Upper lobe of right lung (tissue), 1 donor: ENCODE measurements around the gene TAF9B. TPM values are rescaled to one million over a fixed set of nuclear protein-coding genes. Genes with fewer than 3 reads are reported as not detected.
"Not testable (repeated sequence)": the region's sequence is repeated elsewhere in the genome, so short reads cannot be mapped to it uniquely, and the experiment has no call there.

Experiments
- ATAC-seq: fragments of 200-7000 bp; cut with Tn5 transposase; one replicate; pipeline ENCODE4 v1.9.1; 2020; ENCODE audit warnings: mild to moderate bottlenecking, moderate library complexity
- DNase-seq: peaks from one replicate; pipeline ENCODE4 v3.0.0-alpha.2; 2020
- H3K27ac ChIP-seq: fragments of 200-600 bp; one replicate; pipeline ENCODE4 v1.8.0; 2022
- H3K27me3 ChIP-seq: fragments of 200-600 bp; one replicate; pipeline ENCODE4 v1.8.0; 2022; ENCODE audit warnings: mild to moderate bottlenecking
- H3K36me3 ChIP-seq: fragments of 200-600 bp; one replicate; pipeline ENCODE4 v1.8.0; 2022
- H3K4me1 ChIP-seq: fragments of 200-600 bp; one replicate; pipeline ENCODE4 v1.8.0; 2022
- H3K4me3 ChIP-seq: fragments of 200-600 bp; one replicate; pipeline ENCODE4 v1.8.0; 2022; ENCODE audit warnings: mild to moderate bottlenecking
- H3K9me3 ChIP-seq: fragments of 200-600 bp; one replicate; pipeline ENCODE4 v1.8.0; 2022
- intact Hi-C: fragments of 100-400 bp; cut with DNase I; formaldehyde crosslinking; loops from one replicate; pipeline ENCODE4 v1.11.0; 2022
- long read RNA-seq: library from polyadenylated mRNA; unstranded; transcript quantifications from one replicate; pipeline ENCODE4 v2.0.0, GENCODE V29; 2021
- total RNA-seq: library from RNA; stranded (reverse); fragmentation: NEBNext Ultra II Directional; extraction: Animal tissue kit (Norgen Biotek cat#: 25700); gene quantifications from one replicate; pipeline ENCODE4 v1.2.1, GENCODE V29; 2021
- TF ChIP-seq, protein P1 (sequence below): fragments of 200-600 bp; IDR thresholded peaks from one replicate; pipeline ENCODE4 v1.8.0; 2022; ENCODE audit warnings: antibody characterized with exemption
- donor health status: DM: no; HTN: yes; CAD: no; lungs with severe emphysema.

The TAF9B gene, protein sequence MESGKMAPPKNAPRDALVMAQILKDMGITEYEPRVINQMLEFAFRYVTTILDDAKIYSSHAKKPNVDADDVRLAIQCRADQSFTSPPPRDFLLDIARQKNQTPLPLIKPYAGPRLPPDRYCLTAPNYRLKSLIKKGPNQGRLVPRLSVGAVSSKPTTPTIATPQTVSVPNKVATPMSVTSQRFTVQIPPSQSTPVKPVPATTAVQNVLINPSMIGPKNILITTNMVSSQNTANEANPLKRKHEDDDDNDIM
- 12.9 TPM for total RNA-seq
- long read RNA-seq, transcript TAF9B-201 (7 exons, 2,713 nt), result major isoform, 24 of 24 reads
- long read RNA-seq, partial matches to known transcripts, result 0 of 24 reads
- long read RNA-seq, other reads (novel, unspliced or antisense), result 0 of 24 reads

DNA sequence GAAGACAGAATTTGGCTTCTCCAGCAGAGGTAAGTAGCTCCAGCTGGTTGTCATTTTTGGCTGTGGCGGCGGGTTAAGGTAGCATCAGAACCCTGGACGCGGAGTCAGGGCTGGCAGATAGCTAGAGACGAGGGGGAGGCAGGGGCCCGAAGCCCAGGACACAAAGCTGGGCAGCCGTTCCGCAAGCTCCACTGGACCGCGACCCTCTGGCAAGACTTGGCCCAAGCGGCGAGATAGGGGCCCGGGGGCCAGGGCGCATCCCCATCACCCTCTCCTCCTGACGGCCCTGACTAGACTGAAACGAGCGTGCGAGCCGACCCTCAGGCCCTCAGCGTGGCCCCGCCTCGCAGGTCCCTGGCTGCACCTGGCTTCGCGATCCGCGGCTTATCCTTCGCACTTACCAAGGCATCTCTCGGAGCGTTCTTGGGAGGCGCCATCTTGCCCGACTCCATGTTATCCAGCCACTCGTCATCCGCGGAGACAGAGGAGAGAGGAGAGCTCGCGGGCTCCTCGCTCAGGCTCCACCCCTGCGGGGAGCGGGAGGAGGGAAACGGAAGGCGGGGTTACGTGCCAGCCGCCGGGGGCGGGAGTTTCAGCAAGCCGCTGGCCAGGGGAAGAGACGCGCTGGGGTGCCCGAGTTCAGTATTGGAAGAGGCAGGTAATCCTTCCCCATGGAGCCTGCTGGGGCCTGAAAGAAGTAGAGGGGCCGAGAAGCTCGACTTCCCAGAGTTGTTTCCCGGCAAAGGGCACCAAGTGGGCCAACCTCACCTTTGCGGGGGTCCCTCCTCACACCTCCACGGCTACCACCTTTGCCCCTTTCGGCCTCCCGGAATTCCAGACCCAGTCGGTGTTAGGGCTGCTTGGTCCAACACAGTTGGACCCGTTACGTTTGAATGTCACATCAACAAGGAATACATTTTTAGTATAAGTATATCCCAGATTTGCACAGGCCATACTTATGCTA is at the start of gene TAF9B:
Gene TAF9B, minus strand, starts transcription at position 491 of the 964 bp plus-strand sequence. Its CDS starts 39 bp downstream, at position 452.
- no peaks in the 10 kb centered on the region for H3K4me1 ChIP-seq
- H3K27me3 ChIP-seq, result no peaks in the 10 kb centered on the region
- H3K27ac ChIP-seq, result peak within 1 kb of the TSS; percentile 80
- no peaks in the 10 kb centered on the region for H3K36me3 ChIP-seq
- H3K9me3 ChIP-seq, result no peaks in the 10 kb centered on the region
- intact Hi-C loops, result no loop called here
- DNase-seq (peak; percentile 93), ATAC-seq (peak; percentile 100)
- H3K4me3 ChIP-seq, result peak within 1 kb of the TSS; percentile 70
- TF ChIP-seq, protein P1, sequence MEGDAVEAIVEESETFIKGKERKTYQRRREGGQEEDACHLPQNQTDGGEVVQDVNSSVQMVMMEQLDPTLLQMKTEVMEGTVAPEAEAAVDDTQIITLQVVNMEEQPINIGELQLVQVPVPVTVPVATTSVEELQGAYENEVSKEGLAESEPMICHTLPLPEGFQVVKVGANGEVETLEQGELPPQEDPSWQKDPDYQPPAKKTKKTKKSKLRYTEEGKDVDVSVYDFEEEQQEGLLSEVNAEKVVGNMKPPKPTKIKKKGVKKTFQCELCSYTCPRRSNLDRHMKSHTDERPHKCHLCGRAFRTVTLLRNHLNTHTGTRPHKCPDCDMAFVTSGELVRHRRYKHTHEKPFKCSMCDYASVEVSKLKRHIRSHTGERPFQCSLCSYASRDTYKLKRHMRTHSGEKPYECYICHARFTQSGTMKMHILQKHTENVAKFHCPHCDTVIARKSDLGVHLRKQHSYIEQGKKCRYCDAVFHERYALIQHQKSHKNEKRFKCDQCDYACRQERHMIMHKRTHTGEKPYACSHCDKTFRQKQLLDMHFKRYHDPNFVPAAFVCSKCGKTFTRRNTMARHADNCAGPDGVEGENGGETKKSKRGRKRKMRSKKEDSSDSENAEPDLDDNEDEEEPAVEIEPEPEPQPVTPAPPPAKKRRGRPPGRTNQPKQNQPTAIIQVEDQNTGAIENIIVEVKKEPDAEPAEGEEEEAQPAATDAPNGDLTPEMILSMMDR, result no peak

DNA sequence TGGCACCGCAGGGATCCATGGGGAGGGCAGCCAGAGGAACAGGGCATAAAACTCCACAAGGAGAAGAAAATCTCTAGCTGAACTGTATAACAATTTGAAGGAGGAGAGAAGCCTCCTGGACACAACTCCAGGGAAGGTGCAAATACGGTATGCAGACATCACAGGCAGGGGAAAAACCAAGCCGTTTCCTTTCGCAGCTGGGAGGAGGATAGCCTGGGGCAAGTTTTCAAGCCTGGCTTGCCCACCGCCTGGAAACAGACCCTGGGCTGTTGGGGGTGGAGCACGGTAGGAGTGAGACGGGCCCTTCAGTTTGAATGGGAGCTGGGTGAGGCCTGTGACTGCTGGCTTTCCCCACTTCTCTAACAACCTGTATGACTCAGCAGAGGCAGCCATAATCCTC is 43.4 kb upstream of the TAF9B start:
- H3K4me3 ChIP-seq, result no peak overlapping the region
- H3K27me3 ChIP-seq, result no peaks in the 10 kb centered on the region
- no peaks in the 10 kb centered on the region for H3K9me3 ChIP-seq
- intact Hi-C loops, result no loop called here
- H3K36me3 ChIP-seq, result no peaks in the 10 kb centered on the region
- H3K4me1 ChIP-seq, result no peaks in the 10 kb centered on the region
- DNase-seq (no peak), ATAC-seq (no peak)
- TF ChIP-seq, protein P1, result no peak
- H3K27ac ChIP-seq, result no peak overlapping the region

DNA sequence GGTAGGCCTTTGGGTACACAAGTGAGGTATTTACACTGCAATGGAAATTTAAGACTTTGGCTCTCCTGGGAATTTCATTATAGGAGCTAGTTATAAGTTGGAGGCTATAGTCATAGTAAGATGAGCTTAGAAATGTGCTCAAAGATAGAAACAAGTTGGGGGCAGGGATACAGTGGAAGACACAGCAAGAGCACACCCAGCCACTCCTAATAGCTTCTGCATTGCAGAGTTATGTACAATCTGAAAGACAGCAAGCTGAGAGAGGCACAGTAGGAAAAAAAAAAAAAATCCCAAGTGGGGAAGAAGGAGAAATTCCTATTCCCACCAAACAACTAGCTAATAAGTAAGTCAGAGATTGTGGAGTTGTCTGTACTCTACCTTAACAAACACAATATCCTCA is 41.9 kb upstream of the TAF9B start:
- no peak overlapping the region for H3K27ac ChIP-seq
- intact Hi-C loops, result no loop called here
- no peak overlapping the region for H3K4me3 ChIP-seq
- no peaks in the 10 kb centered on the region for H3K9me3 ChIP-seq
- no peaks in the 10 kb centered on the region for H3K4me1 ChIP-seq
- DNase-seq (no peak), ATAC-seq (no peak)
- H3K36me3 ChIP-seq, result no peaks in the 10 kb centered on the region
- TF ChIP-seq, protein P1, result no peak
- H3K27me3 ChIP-seq, result no peaks in the 10 kb centered on the region

DNA sequence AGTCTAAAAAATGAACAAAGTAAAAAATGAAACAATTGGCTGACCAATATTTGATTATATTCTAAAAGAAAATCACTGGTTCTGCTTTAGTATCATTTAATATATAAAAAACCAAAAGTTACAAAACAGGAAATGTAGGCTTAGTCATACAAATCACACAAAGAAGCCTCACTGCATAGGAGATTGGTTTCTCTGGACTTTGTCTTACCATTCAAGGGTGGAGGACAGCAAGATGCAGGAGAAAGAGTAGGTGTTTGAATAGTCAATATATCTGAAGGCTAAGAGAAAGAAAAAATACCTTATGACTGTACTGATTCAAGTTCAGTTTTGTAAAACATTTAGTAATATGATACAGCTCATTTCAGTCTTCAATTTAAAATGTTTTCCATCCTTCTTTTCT is 28.6 kb upstream of the TAF9B start:
- ATAC-seq (no peak), DNase-seq (no peak)
- H3K4me3 ChIP-seq, result no peak overlapping the region
- no peak overlapping the region for H3K27ac ChIP-seq
- H3K4me1 ChIP-seq, result no peaks in the 10 kb centered on the region
- no peaks in the 10 kb centered on the region for H3K27me3 ChIP-seq
- H3K36me3 ChIP-seq, result no peaks in the 10 kb centered on the region
- intact Hi-C loops, result no loop called here
- H3K9me3 ChIP-seq, result no peaks in the 10 kb centered on the region
- TF ChIP-seq, protein P1, result no peak

DNA sequence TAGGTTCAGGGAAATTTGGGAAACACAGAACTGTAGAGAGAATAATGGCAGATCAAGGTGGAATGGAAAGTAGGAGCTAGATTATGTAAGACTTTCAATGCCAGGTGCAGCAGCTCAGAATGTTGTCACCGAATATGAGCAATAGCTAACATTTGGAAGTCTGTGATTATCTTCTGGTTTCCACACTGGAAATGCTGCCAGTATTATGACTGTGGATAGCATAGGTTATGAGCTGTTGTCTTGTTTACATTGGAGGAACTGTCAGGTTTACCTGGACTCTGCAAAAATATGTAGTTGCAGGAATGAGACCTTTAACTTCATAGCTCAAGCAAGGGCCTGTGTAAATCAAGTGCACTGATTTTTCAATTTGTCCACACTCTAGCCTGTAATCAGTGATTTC is 26.0 kb upstream of the TAF9B start:
- no peak for DNase-seq
- intact Hi-C loops, result no loop called here
- TF ChIP-seq, protein P1, result no peak
- H3K27ac ChIP-seq, result no peak overlapping the region
- no peaks in the 10 kb centered on the region for H3K27me3 ChIP-seq
- no peaks in the 10 kb centered on the region for H3K9me3 ChIP-seq
- no peaks in the 10 kb centered on the region for H3K4me1 ChIP-seq
- H3K36me3 ChIP-seq, result no peaks in the 10 kb centered on the region
- no peak overlapping the region for H3K4me3 ChIP-seq
- no peak for ATAC-seq

DNA sequence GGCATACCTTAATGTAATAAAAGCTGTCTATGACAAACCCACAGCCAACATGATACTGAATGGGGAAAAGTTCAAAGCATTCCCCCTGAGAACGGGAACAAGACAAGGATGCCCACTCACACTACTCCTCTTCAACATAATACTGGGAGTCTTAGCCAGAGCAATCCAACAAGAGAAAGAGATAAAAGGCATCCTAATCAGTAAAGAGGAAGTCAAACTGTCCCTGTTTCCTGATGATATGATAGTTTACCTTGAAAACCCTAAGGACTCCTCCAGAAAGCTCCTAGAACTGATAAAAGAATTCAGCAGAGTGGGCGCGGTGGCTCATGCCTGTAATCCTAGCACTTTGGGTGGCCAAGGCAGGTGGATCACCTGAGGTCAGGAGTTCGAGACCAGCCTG is 23.7 kb upstream of the TAF9B start:
- ATAC-seq, H3K36me3 ChIP-seq, DNase-seq, H3K9me3 ChIP-seq, H3K4me3 ChIP-seq, H3K4me1 ChIP-seq, H3K27me3 ChIP-seq, intact Hi-C loops, H3K27ac ChIP-seq: not testable (repeated sequence)

DNA sequence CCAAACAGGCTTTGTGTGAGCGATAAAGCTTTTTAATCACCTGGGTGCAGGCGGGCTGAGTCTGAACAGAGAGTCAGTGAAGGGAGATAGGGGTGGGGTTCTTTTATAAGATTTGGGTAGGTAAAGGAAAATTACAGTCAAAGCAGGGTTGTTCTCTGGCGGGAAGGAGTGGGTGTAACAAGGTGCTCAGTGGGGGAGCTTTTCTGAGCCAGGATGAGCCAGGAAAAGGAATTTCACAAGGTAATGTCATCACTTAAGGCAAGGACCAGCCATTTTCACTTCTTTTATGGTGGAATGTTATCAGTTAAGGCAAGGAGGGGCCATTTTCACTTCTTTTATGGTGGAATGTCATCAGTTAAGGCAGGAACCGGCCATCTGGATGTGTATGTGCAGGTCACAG is 21.3 kb upstream of the TAF9B start:
- H3K4me1 ChIP-seq, H3K27ac ChIP-seq, H3K9me3 ChIP-seq, H3K27me3 ChIP-seq, DNase-seq, H3K4me3 ChIP-seq, intact Hi-C loops, ATAC-seq, H3K36me3 ChIP-seq: not testable (repeated sequence)

DNA sequence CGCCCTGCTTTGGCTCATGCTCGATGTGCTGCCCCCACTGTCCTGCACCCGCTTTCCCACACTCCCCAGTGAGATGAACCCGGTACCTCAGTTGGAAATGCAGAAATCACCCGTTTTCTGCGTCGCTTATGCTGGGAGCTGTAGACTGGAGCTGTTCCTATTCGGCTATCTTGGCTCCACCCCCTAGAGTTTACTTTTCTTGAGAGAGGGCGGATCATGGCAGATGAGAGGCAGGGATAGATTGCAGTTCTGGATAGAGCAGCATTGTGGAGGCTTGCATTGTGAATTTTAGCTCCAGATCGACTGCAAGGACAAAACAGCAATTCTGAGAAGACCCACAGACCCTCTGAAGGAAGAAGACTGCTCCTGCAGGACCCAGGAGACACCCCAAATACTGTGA is 18.4 kb upstream of the TAF9B start:
- H3K9me3 ChIP-seq, H3K27me3 ChIP-seq, intact Hi-C loops, H3K36me3 ChIP-seq, ATAC-seq, H3K27ac ChIP-seq, H3K4me1 ChIP-seq, H3K4me3 ChIP-seq, DNase-seq: not testable (repeated sequence)
